Epithelial cell of esophagus (primary cell): Measurements from ENCODE around the gene TEX9.
"Not testable (repeated sequence)": the region's sequence is repeated elsewhere in the genome, so short reads cannot be mapped to it uniquely, and the experiment has no call there.

Experiments
- DNase-seq: peaks from one replicate; pipeline ENCODE4 v3.0.0; 2010; ENCODE audit warnings: low read depth
- H3K4me3 ChIP-seq: 2 replicates; pipeline ENCODE4 v1.5.1; 2011; ENCODE audit warnings: mild to moderate bottlenecking, low read length, control low read depth
- CTCF ChIP-seq: IDR thresholded peaks from 2 replicates; pipeline ENCODE4 v1.5.1; 2011; ENCODE audit warnings: low read depth, mild to moderate bottlenecking, low read length, control low read depth, inconsistent platforms; ENCODE audit not compliant: insufficient read depth; ENCODE audit errors: missing control alignments

Gene TEX9

GRCh38 chr15:56356616-56357015 lies 8.6 kb upstream of the TEX9 start:
- no peak for TF ChIP-seq CTCF
- no peak overlapping the region for H3K4me3 ChIP-seq
- DNase-seq: peak; percentile 40

GRCh38 chr15:56358604-56359003 lies 6.6 kb upstream of the TEX9 start:
- TF ChIP-seq CTCF: no peak
- no peak for DNase-seq
- H3K4me3 ChIP-seq: no peak overlapping the region

- TF ChIP-seq CTCF: no peak
- H3K4me3 ChIP-seq: no peak overlapping the region
- no peak for DNase-seq
These were observed 3.2 kb upstream of the TEX9 start for GRCh38 chr15:56361987-56362386.

GRCh38 chr15:56366211-56366610 lies 985 bp downstream of the TEX9 start:
- peak overlapping the region; percentile 86 for H3K4me3 ChIP-seq
- TF ChIP-seq CTCF: no peak
- no peak for DNase-seq

GRCh38 chr15:56367156-56367555 lies 1.9 kb downstream of the TEX9 start:
- TF ChIP-seq CTCF: no peak
- no peak overlapping the region for H3K4me3 ChIP-seq
- DNase-seq: no peak

- peak; percentile 47 for DNase-seq
- TF ChIP-seq CTCF: no peak
- no peak overlapping the region for H3K4me3 ChIP-seq
These were observed 4.0 kb downstream of the TEX9 start for GRCh38 chr15:56369234-56369633.

GRCh38 chr15:56371495-56372147 lies 6.4 kb downstream of the TEX9 start:
- DNase-seq: peak; percentile 36
- no peak overlapping the region for H3K4me3 ChIP-seq
- TF ChIP-seq CTCF: no peak

GRCh38 chr15:56374693-56375092 lies 9.5 kb downstream of the TEX9 start:
- not testable (repeated sequence) for H3K4me3 ChIP-seq, DNase-seq

GRCh38 chr15:56377822-56378221 lies 12.6 kb downstream of the TEX9 start:
- H3K4me3 ChIP-seq, DNase-seq: not testable (repeated sequence)
